ENCODE measurements around the gene CLIP4.
A peak's percentile ranks its signal among the peaks of the same experiment; 100 is the strongest.

The CLIP4 gene

DNA sequence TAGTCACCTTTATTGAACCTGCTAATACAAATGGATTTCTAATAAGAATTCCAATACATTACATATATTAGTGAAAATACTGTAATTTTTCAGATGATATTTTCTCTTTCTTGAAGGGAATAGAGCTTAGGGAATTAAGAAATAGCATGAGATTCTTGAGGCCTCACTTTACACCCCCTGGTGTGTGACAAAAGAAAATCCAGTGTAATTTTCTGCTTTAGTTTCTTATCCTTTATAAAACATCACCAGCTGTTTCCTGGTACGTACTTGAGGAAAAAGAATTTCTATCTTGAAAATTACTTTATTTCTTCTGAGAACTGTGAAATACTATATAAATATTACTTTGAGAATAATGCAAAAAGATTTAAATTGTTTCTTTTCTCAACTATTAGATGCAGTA is 71.6 kb downstream of the CLIP4 start:
- no peak for DNase-seq (ENCODE audit: extremely low read depth in 1 of 2, low read depth in 1 of 2)

DNA sequence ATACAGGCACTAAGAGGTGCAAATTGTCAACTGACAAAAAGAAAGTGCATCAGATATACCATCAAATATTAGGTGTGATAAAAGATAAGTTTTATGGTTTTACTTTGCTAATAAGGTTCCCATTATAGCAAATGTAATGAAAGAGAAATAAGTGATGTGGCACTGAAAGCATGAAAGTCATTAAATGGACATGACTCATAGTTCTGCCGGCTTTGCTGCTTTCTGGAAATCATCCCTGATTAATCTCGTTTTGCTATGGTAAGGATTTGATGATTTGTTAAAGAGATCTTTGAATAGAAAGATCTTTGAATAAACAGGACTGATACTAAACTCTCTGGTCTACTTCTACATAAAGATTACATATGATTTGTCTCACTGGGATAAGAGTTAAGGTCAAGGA is 72.7 kb downstream of the CLIP4 start:
- DNase-seq (ENCODE audit: extremely low read depth in 1 of 2, low read depth in 1 of 2): no peak

DNA sequence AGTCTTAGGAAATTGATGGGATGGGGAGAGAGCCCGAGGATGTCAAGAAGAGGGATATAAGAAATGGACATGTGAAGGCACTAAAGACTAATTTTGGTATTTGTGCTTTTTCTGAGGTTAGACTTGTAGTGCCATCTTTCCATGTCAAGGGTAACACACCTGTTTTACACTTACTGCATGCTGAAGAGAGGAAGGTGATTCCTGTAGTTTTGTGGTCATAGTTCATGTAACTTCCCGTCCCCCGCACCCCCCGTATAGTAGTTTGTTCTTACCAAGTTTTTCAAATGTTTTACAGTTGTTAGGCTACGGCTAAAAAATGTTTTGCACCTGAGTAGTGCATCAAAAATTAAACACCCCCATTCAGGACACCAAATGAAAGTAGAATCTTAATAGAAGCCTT is 73.8 kb downstream of the CLIP4 start:
- DNase-seq (ENCODE audit: extremely low read depth in 1 of 2, low read depth in 1 of 2): no peak

DNA sequence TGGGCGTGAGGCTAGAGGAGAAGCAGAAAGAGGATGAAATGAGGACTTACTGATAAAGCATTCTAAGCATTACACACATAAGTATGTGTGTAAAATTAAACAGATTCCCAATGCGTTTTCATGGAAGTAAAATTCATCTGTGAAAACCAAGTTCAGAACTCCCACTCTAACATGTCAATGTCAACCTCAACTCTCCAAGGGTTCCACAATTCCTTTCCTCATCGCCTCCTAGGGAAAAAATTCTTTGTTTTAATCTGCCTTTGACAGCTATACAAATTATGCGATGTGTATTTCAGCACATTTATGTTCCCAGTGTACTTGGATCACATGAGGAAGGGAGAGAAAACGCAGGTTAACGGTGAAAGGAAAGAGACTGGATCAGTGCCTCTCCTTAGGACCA is 76.6 kb downstream of the CLIP4 start:
- no peak for DNase-seq (ENCODE audit: extremely low read depth in 1 of 2, low read depth in 1 of 2)

DNA sequence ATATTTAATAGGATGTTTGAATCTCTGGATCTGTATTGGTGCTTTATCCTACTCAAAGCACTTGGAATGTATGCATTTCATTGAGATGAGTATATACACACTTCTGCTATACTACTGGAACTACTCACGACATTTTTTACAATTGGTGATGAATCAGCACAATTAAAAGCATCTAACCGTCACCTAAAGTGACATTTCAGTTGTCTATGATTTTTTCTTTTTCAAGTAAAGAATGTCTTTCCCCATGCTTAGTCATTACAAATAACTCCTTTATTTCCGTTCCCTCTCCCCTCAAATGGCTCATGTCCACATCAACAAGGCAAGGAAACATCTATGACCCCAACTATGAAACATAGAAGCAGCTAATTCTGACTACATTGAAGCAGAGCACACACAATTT is 77.3 kb downstream of the CLIP4 start:
- no peak for DNase-seq (ENCODE audit: extremely low read depth in 1 of 2, low read depth in 1 of 2)

DNA sequence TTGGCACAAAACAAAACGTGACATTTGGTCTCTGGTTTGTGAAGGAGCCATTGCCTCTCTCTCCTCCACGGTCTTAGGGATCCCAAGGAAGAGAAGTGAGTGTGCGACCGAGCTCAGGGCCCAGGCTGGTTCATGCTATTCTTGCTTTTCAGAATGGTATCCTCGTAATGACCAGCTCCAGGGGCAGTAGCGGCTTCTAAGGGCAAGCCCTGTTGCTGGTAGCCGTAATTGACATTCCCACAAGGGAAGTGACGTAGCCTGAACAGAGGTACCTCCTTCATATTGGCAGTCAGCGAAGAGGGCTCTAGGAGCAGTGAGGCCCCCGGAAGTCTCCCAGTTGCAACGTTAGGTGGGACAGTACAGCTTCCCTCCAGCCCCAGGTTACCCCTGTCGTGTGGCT is 77.9 kb downstream of the CLIP4 start:
- DNase-seq (ENCODE audit: extremely low read depth in 1 of 2, low read depth in 1 of 2): no peak

DNA sequence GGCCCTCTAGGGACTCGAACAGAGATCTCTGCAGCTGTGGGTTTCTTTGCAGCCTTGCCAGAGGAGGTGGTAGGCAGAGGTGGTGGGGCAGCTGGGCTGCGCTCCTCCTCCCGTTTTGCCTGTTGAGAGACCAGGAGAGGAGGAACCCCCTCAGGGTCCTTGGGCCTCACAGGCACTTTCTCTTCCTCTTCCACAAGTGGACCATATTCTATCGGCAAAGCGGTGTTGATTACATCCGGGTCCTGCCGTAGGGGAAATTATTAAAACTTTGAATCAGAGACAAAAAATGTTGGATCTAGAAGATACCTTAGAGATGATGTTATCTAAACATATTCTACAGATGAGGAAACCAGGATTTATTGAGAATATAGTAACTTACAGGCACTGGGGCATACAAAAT is 78.5 kb downstream of the CLIP4 start:
- no peak for DNase-seq (ENCODE audit: extremely low read depth in 1 of 2, low read depth in 1 of 2)

DNA sequence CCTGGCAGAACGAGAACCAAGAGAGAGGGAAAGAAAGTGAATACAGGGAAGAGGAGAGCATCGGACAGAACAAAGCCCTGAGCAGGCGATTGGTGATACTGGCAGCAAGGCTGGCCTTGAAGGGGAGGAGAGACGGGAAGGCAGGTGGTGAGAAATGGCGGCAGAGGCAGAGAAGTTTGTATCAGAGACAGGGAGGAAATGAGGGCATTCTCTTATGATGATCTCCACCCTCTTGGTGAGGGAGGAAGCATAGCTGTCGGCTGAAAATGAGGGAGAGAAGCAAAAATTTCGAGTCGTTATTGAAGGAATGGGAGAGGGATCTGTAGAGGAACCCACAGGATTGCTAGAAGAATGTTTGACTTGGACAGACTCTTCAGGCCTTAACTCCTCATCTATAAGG is 80.6 kb downstream of the CLIP4 start:
- no peak for DNase-seq (ENCODE audit: extremely low read depth in 1 of 2, low read depth in 1 of 2)

DNA sequence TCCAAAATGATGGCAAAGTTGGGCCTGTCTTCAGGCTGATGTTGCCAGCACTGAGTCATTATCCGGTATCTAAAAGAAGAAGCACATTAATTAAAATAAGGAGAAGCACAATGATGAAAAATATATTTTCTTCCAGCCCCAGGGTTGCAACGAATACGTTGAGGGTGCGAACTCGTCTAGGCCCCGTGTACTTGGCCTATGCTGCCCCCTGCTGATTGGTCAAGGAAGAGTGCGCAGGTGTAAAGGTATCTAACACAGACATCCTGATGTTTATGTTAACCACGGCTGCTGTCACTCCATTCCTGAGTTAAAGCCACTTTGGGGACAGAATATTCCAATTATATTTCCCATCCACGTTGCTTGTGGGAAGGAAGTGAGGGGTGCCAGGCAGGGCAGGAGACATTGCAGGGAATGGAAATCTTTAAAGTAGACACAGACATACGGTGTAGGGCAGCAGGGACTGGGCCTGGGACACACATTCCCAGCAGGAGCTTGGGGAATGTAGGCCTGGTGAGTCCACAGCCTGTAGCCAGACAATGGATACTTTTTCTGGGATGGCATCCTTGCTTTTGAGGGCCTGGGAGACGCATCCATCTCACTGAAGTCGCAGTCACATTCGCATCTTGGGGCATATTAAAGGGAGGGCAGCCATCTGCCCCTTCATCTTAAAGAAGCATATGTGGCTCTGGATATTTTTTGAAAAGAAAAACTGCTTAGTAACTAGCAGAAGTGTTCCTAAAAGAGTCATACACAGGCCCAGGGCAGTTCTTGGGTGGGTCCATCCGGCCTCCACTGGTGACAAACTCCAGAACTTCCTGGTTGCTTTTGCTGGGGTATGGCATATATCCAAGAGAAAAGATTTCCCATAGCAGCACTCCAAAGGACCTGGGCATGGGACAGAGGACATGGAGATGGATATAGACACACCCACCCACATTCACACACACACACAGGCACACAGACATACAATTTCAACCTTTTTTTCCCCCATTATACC is 81.9 kb downstream of the CLIP4 start:
- peak; percentile 52 to 60 for DNase-seq (ENCODE audit: extremely low read depth in 1 of 2, low read depth in 1 of 2)

DNA sequence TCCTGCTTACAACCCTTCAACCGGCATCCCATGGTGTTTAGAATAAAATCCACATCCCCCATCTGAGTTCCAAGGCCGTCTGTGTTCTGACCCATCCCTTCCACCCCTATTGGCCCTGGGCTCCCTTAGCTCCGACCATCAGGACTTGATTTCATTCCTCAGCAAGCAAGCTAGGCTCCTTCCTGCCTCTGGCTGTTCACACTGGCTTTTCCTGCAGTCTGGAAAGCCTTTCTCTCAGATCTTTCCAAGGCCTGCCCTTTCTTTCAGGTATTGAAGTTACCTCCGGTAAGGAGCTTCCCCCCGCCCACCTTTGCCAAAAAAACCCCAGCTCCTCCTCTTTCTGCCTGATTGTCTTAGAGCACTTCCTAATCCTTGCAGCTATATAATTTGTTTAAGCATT is 86.8 kb downstream of the CLIP4 start:
- DNase-seq (ENCODE audit: extremely low read depth in 1 of 2, low read depth in 1 of 2): no peak

DNA sequence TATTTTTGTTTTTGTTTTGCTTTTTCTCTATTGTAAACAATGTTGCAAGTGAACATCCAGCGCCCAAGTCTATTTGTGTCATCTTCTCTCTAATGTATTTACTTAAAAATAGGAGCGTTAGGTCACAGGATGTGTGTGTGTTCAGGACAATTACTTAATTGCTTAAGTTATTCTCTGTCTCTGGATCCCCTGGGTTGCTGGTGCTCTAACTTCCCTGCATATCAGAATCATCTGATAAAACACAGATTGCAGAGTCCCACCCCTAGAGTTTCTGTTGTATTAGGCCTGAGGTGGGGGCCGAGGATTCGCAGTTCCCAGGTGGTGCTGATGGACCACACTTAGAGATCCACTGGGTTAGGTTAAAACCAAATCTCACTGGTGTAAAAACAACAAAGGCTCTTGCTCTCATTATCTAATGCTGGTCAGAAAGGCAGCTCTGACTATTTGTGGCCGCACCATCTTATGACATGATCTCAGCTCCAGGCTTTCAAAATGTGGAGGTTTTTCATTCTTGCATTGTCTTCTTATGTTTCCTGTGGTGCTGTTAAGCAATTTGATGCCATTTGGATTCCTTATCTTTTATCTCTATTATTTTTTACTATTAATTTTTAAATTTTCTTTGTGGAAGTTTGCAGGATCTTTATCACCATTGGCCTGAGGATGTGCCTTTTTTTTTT is 87.7 kb downstream of the CLIP4 start:
- DNase-seq (ENCODE audit: extremely low read depth in 1 of 2, low read depth in 1 of 2): no peak

DNA sequence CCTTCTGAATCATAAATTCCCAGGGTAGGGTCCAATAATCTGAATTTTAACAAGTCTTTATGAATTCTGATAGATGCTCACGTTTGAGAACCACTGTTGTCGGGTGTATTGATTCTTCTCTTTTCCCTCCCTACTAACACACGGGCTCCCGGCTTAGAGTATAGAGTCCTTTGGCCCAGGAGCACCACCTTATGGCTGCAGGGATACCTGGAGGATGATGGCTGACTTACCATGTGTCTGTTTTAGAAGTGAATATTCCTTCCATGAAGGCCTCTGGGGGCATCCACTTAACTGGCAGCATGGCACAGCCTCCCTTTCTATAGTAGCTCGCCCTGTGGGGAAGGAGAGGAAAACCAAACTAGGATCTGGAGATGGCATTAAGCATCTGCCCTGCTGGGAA is 91.7 kb downstream of the CLIP4 start:
- no peak for DNase-seq (ENCODE audit: extremely low read depth in 1 of 2, low read depth in 1 of 2)

DNA sequence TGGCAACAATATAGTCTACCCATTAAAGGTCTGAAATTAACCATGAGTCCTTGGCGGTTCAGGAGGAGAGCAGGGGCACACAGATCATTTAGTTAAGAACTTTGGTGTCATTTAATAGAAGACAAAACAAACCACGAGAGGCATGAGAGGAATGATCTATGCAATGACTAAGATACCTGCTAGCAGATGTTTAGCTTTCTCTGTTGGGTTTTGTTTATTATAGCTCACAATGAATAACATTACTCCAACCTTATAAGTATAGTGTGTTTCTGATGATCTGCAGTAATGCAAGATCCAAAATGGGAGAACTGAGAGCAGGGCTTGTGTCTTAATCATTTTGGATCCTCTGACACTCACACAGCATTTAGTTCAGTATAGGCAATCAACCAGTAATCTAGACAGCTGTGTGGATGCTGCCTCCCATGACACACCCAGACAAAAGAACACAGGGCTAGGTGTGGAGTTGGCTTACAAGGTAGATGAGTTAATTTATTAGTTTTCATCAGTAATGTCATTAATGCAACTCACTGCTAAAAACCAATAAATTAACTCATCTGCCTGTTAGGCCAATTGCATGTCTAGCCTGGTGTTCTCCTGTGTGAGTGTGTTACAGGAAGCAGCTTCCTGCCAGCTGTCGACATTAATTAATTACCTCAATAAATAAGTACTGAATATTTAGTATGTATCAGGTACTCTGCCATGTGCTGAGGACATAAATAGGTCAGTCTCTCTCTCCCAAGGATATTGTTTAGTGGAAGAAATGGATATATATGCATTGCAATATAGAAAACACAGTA is 92.3 kb downstream of the CLIP4 start:
- no peak for DNase-seq (ENCODE audit: extremely low read depth in 1 of 2, low read depth in 1 of 2)

DNA sequence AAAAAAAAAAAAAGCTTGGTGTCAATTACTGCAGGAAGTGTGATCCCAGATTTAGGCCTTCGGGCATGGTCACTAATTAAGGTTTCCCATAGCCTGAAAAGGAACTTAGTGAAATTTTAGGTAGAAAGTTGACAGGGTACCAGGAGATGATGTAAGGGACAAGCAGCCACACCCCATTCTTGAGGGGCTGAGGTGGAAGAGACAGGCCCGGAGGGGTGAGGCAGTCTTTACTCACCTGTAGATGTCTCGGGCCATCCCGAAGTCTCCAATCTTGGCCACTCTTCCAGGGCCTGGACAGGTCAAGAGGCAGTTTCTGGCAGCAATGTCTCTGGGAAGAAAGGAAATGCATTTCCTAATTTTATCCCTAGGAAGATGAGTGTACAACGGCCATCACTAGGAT is 94.3 kb downstream of the CLIP4 start:
- DNase-seq (ENCODE audit: extremely low read depth in 1 of 2, low read depth in 1 of 2): no peak

DNA sequence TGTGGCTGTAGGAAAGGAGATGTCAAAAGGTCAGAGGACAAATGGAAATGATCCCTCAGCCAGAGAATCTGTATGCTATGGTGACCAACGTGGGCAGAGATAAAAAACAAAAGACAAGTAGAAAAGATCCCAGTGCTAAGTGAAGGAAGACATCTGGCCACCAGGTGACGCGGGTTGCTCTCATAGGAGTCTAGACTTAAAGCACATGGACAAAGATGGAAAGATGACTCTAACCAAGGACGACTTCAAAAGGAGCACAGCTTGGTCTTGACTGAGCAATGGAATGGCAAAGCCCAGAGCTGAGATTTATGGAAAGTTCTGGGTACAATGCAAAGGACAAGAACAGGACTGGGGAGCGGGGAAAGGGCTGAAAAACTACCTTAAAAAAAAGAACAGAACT is 96.8 kb downstream of the CLIP4 start:
- DNase-seq (ENCODE audit: extremely low read depth in 1 of 2, low read depth in 1 of 2): no peak

DNA sequence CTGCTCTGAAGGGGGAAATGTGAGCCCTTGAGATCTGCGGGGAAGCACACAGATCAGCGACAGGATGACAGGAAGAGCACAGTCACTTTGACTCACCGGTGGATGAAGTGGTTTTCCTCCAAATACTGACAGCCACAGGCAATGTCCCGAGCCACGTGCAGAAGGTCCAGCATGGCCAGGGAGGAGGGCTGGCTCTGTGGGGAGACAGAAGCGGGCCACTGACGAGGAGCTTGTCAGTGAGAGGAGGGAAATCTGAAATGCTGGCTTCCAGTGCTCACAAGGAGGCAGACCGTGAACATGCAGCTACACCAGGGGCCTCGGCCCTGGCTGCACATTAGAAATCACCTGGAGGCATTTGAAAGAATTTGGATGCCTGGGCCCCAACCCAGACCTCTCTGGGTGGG is 98.7 kb downstream of the CLIP4 start:
- no peak for DNase-seq (ENCODE audit: extremely low read depth in 1 of 2, low read depth in 1 of 2)

DNA sequence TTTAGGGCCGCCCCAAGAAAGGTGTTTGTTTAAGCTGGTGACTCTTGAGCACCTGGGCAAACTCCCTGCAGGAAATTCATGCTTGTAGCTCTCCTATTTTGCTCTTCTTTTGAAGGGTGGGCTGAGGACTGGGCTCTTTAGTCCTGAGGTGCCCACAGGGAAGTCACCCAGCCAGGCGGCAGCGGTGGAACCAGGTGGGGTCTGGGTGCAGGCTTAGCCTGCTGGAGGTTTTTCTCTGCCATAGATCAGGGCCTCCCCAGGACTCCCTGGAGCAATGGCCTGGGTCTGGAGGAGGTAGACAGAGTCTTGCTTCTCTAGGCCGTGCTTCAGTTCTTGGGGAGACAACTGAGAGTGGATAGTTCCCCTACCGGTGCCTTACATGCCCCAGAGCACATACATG is 99.9 kb downstream of the CLIP4 start:
- DNase-seq (ENCODE audit: extremely low read depth in 1 of 2, low read depth in 1 of 2): no peak

DNA sequence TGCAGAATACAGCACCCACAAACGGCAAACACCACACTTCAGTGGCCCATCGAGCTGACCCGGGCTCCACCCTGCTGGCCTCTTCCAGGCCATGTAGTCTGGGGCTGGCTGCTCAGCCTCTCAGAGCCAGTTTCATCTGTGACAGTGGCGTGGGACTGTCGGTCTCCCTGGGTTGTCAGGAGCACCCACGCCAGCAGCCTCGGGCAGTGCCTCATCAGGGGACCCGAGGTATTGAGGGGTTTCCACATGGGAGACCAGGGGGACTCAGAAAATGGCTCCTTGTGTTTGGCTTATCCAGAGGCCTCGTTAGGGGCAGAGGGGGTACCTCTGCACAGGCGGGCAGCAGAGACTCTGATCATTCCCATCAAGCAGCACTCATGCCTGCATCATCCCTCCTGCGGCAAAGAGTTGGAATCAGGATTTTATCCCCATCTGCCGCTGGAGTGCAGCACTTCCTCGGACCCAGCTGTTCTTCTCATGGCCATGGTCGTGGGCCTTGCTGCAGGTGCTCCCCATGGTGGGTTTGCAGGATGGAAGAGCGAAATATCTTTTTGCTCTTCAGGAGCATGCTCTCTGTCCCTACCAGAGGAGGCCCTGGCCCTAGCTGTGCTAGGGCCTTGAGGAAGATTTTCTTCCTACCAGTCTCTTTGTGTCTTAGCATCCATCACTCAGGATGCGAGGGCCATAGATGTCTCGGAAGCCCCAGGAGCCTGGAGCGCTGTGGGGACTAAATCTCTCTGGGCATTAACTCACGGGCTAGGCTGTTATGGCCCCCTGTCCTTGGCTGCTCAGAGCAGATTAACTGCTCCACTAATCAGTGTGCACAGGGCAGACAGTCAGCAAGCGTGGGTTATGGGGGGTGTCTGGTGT is 100.8 kb downstream of the CLIP4 start:
- no peak for DNase-seq (ENCODE audit: extremely low read depth in 1 of 2, low read depth in 1 of 2)

DNA sequence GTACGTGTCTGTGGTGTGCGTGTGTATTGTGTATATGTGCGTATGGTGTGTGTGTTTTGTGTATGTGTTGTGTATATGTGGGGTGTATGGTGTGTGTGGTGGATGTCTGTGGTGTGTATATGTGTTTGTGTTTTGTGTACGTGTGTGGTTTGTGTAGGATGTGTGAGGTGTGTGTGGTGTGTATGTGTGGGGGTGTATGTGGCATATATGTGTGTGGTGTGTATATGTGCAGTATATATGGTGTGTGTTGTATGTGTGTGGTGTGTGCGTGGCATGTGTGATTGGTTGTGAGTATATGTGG is 101.3 kb downstream of the CLIP4 start:
- no peak for DNase-seq (ENCODE audit: extremely low read depth in 1 of 2, low read depth in 1 of 2)

DNA sequence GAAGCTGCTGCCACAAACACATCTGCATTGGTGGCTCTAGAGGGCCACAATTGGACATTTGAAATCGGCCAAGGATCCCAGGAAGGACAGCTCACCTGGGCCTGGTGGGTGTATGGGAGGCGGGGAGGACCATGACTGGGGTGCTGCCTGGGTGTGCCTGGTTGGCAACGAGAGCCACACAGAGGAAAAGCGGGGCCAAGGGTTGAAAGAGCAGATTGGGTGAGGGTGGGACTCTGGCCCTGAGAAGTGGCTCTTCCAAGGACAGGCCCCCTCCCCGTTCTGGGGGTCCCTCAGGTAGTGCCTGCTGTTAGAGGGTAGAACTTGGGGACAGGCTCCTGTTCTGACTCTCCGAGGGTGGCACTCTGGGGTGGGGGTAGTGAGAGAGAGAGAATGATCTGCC is 102.9 kb downstream of the CLIP4 start:
- no peak for DNase-seq (ENCODE audit: extremely low read depth in 1 of 2, low read depth in 1 of 2)

Measured in activated CD8-positive, alpha-beta memory T cell treated with anti-CD3 and anti-CD28 coated beads for 1 hour (primary cell).